Gastroesophageal sphincter (tissue), 3 donors: ENCODE results near the gene RPS10.

ENCODE experiments used
- CTCF ChIP-seq, 4 experiments: fragments of 200-600 bp in 2 of 4; fragments of 450-650 bp in 2 of 4; sonication (generic) in 1 of 4; IDR thresholded peaks; one replicate each; pipeline ENCODE4 v1.5.1; 2017 to 2019; ENCODE audit warnings: antibody characterized with exemption in 4 of 4, mild to moderate bottlenecking in 2 of 4, moderate library complexity in 2 of 4
- EP300 ChIP-seq: sonication (generic); formaldehyde crosslinking; IDR thresholded peaks from one replicate; pipeline ENCODE4 v1.6.1; 2017; ENCODE audit warnings: antibody characterized with exemption, mild to moderate bottlenecking
- POLR2A ChIP-seq, 2 donors: fragments of 450-650 bp; IDR thresholded peaks; one replicate each; pipeline ENCODE4 v1.6.1; 2017; ENCODE audit warnings: antibody characterized with exemption in 2 of 2, mild to moderate bottlenecking in 2 of 2, moderate library complexity in 1 of 2
- POLR2AphosphoS5 ChIP-seq: sonication (generic); formaldehyde crosslinking; IDR thresholded peaks from one replicate; pipeline ENCODE4 v1.6.1; 2017; ENCODE audit warnings: antibody characterized with exemption

GRCh38 chr6:34412643-34413214 lies 13.1 kb downstream of the RPS10 start:
- TF ChIP-seq CTCF (IDR thresholded peaks at IDR 0.05) (no peak), EP300 (no peak), POLR2AphosphoS5 (no peak), POLR2A (IDR thresholded peaks at IDR 0.05) (no peak)
